SK-N-MC (cell line): Measurements from ENCODE around the gene EPM2AIP1.

ENCODE experiments used
- EZH2 ChIP-seq: fragments of 200-600 bp; sonication (generic); IDR thresholded peaks from one replicate; pipeline ENCODE4 v1.6.1; 2017; ENCODE audit warnings: antibody characterized with exemption
- POLR2AphosphoS5 ChIP-seq: IDR thresholded peaks from 2 replicates; pipeline ENCODE4 v1.6.1; 2012; ENCODE audit warnings: mild to moderate bottlenecking, low read depth, low read length, borderline replicate concordance

GRCh38 chr3:36937492-36937891 is 55.4 kb downstream of the EPM2AIP1 start:
- TF ChIP-seq POLR2AphosphoS5 (no peak), EZH2 (no peak)
